ENCODE results near the gene MAU2. TPM values are rescaled to one million over a fixed set of nuclear protein-coding genes. Genes with fewer than 3 reads are reported as not detected.

The MAU2 gene, protein sequence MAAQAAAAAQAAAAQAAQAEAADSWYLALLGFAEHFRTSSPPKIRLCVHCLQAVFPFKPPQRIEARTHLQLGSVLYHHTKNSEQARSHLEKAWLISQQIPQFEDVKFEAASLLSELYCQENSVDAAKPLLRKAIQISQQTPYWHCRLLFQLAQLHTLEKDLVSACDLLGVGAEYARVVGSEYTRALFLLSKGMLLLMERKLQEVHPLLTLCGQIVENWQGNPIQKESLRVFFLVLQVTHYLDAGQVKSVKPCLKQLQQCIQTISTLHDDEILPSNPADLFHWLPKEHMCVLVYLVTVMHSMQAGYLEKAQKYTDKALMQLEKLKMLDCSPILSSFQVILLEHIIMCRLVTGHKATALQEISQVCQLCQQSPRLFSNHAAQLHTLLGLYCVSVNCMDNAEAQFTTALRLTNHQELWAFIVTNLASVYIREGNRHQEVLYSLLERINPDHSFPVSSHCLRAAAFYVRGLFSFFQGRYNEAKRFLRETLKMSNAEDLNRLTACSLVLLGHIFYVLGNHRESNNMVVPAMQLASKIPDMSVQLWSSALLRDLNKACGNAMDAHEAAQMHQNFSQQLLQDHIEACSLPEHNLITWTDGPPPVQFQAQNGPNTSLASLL
- 1.9 and 3.4 TPM in 2 replicates for polyA plus RNA-seq

GRCh38 chr19:19320361-19321140, at the start of gene MAU2, which contains the start of gene SUGP1:
Gene MAU2 (plus strand): TSS chr19:19320829. CDS start chr19:19320860, 31 bp downstream.
Gene SUGP1 (minus strand): TSS chr19:19320509. CDS start chr19:19320496, 13 bp downstream.

GRCh38 chr19:19404879-19405860, 84.5 kb downstream of the MAU2 start, which contains the start of gene GATAD2A:
Gene GATAD2A (plus strand): TSS chr19:19405675. CDS start chr19:19465346, 59,671 bp downstream.

Other genes with a start within 250 kb of the MAU2 start
- gene TMEM161A, start 182.4 kb upstream of the MAU2 start, polyA plus RNA-seq = 2.4 and 4.6 TPM in 2 replicates
- not detected in 2 replicates for gene MEF2B, start 150.6 kb upstream of the MAU2 start, polyA plus RNA-seq
- 19.0 and 22.2 TPM in 2 replicates for gene BORCS8, start 128.7 kb upstream of the MAU2 start, polyA plus RNA-seq
- gene RFXANK, start 128.6 kb upstream of the MAU2 start, polyA plus RNA-seq = 20.4 and 26.6 TPM in 2 replicates
- gene NR2C2AP, start 117.4 kb upstream of the MAU2 start, polyA plus RNA-seq = 4.2 and 6.4 TPM in 2 replicates
- 1.6 and 3.4 TPM in 2 replicates for gene NCAN, start 108.9 kb upstream of the MAU2 start, polyA plus RNA-seq
- 0.46 TPM in 1 of 2 replicates, not detected in the other for gene TM6SF2, start 47.5 kb upstream of the MAU2 start, polyA plus RNA-seq
- gene SUGP1, start 320 bp upstream of the MAU2 start, polyA plus RNA-seq = 1.7 and 2.6 TPM in 2 replicates
- 2.0 and 2.3 TPM in 2 replicates for gene GATAD2A, start 84.8 kb downstream of the MAU2 start, polyA plus RNA-seq
- not detected in 2 replicates for gene TSSK6, start 194.7 kb downstream of the MAU2 start, polyA plus RNA-seq
- 897 and 952 TPM in 2 replicates for gene NDUFA13, start 195.4 kb downstream of the MAU2 start, polyA plus RNA-seq
- gene YJEFN3, start 208.1 kb downstream of the MAU2 start, polyA plus RNA-seq = 5.5 and 14.2 TPM in 2 replicates
- gene CILP2, start 217.4 kb downstream of the MAU2 start, polyA plus RNA-seq = not detected in 2 replicates